Stimulated activated CD4-positive, alpha-beta T cell treated with anti-CD3 and anti-CD28 coated beads, Interleukin-2, amount 100 ng/mL, for 48 hours (primary cell): Measurements from ENCODE around the gene KLF4.

Experiments
- DNase-seq, 2 donors: peaks; one replicate each; pipeline ENCODE4 v3.0.0-alpha.2; 2020

Gene KLF4

DNA sequence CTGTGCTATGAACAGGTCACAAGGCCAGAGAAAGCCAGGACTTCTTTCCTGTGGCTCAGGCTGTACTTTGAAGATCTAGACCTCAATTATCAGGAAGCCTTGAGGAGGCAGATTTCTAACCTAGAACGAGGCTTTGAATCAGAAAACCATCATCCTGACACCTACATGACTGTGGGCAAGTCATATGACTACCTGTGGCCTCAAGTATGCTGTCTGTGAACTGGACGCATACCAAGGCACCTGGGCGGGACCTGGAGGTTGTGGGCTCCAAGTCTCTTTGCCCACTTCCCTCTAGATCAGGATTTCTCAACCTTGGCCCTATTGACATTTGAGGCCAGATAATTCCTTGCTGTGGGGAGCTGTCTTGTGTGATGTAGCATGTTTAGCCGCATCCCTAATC is 42.5 kb downstream of the KLF4 start:
- DNase-seq, result no peak

DNA sequence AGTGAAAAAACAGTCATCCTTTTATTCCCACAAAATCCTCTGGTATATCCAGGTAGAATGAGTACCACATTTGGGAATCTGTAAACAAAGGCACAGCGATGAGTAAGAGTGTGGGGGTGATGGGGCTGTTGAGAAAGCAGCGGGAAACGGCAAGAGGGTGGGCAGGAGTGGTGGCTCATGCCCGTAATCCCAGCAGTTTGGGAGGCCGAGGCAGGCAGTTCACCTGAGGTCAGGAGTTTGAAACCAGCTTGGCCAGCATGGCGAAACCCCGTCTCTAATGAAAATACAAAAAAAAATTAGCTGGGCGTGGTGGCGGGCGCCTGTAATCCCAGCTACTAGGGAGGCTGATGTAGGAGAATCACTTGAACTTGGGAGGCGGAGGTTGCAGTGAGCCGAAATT is 43.1 kb downstream of the KLF4 start:
- DNase-seq, result no peak

GRCh38 chr9:107443786-107444185 is 45.8 kb downstream of the KLF4 start:
- DNase-seq, result no peak

DNA sequence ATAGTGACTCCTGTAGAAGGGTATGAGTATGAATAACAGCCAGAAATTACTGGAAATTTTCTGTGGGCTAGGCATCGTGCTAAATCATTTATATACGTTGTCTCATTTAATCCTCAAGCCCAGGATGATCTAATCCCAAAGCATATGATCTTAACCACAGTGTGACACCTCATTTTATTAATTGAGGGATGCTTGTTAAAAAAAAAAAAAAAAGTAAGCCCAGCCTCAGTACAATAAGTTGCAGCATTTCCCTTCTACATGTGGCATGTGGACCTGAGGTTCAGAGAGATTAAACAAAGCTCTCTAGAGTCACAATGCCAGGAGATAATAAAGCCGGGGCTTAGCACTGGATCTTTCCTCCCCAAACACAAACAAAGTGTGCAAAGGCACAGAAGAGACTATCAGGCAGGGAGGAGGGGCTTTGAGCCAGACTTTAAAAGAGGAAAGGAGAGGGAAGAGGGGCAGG is 49.5 kb downstream of the KLF4 start:
- DNase-seq, result no peak

GRCh38 chr9:107438211-107439031 is 51.1 kb downstream of the KLF4 start:
- DNase-seq, result no peak

- DNase-seq, result no peak
Observed at GRCh38 chr9:107437716-107438115, 51.9 kb downstream of the KLF4 start.

DNA sequence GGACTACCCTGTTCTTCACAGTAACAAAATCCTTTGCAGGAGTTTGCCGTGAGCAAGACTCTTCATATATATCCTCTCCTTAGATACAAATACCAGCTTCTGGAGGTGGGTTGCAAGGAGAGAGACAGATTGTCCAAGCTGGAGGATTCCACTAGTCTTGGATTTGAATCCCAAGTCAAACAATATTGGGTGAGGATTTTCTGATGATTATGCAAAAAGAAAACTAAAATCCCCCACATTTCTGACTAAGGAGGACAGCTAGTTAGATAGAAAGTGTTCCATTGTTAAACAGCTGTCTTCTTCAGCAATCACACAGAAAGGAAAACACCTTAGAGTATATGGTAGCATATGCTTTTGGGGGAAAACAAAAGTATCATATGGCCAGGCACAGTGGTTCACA is 54.2 kb downstream of the KLF4 start:
- no peak for DNase-seq
